Left ventricle myocardium inferior (tissue), 1 donor: Measurements from ENCODE around the gene REPS1. TPM values are rescaled to one million over a fixed set of nuclear protein-coding genes. Genes with fewer than 3 reads are reported as not detected.

ENCODE experiments used
- DNase-seq: peaks from one replicate; pipeline ENCODE4 v3.0.0-alpha.2; 2020
- H3K27ac ChIP-seq: fragments of 200-600 bp; replicated peaks from 2 replicates; pipeline ENCODE4 v1.8.0; 2021
- H3K27me3 ChIP-seq: fragments of 200-600 bp; 2 replicates; pipeline ENCODE4 v1.8.0; 2021; ENCODE audit warnings: low read depth
- H3K36me3 ChIP-seq: fragments of 200-600 bp; 2 replicates; pipeline ENCODE4 v1.8.0; 2021
- H3K4me1 ChIP-seq: fragments of 200-600 bp; 2 replicates; pipeline ENCODE4 v1.8.0; 2021
- H3K4me3 ChIP-seq: fragments of 200-600 bp; 2 replicates; pipeline ENCODE4 v1.8.0; 2021; ENCODE audit warnings: mild to moderate bottlenecking, moderate library complexity
- H3K9me3 ChIP-seq: fragments of 200-600 bp; replicated peaks from 2 replicates; pipeline ENCODE4 v1.8.0; 2021
- intact Hi-C: fragments of 100-400 bp; cut with micrococcal nuclease; formaldehyde crosslinking; loops from one replicate; pipeline ENCODE4 v1.11.0; 2022
- total RNA-seq: library from RNA; stranded (reverse); fragmentation: NEBNext Ultra II Directional; extraction: Animal tissue kit (Norgen Biotek cat#: 25700); gene quantifications from one replicate; pipeline ENCODE4 v1.2.1, GENCODE V29; 2021
- TF ChIP-seq, protein P1 (sequence below): fragments of 200-600 bp; IDR thresholded peaks from 2 replicates; pipeline ENCODE4 v1.8.0; 2021; ENCODE audit warnings: antibody characterized with exemption, mild to moderate bottlenecking, borderline replicate concordance
- donor health status: DM: no; HTN: yes; CAD: no; lungs with severe emphysema.

Gene REPS1
- total RNA-seq, 1 donor from 2014 or later = 30.6 TPM

DNA sequence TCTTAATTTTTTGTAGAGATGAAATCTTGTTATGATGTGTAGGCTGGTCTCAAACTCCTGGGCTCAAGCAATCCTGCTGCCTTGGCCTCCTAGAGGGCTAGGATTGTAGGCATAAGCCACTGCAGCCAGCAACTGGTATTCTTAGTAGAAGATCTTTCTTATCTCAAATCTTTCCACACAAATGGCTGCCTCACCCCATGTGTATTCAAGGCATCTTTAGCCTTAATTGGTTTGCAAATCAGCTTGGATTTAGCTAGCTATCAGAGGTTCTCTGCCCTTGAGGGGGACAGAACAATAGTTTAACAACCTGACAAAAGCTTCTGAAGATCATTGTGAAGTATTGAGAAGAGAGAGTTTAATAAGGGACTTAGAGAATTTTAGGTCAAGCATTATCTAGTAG, 22.6 kb upstream of the REPS1 start:
- Histone ChIP-seq H3K27me3 (no peaks in the 10 kb centered on the region), H3K4me1 (peaks cover 6% of the 10 kb centered on the region), H3K4me3 (no peak overlapping the region), H3K9me3 (no peaks in the 10 kb centered on the region), H3K27ac (no peak overlapping the region), H3K36me3 (no peaks in the 10 kb centered on the region)
- intact Hi-C loops = no loop called here
- DNase-seq = no peak
- TF ChIP-seq, protein P1, sequence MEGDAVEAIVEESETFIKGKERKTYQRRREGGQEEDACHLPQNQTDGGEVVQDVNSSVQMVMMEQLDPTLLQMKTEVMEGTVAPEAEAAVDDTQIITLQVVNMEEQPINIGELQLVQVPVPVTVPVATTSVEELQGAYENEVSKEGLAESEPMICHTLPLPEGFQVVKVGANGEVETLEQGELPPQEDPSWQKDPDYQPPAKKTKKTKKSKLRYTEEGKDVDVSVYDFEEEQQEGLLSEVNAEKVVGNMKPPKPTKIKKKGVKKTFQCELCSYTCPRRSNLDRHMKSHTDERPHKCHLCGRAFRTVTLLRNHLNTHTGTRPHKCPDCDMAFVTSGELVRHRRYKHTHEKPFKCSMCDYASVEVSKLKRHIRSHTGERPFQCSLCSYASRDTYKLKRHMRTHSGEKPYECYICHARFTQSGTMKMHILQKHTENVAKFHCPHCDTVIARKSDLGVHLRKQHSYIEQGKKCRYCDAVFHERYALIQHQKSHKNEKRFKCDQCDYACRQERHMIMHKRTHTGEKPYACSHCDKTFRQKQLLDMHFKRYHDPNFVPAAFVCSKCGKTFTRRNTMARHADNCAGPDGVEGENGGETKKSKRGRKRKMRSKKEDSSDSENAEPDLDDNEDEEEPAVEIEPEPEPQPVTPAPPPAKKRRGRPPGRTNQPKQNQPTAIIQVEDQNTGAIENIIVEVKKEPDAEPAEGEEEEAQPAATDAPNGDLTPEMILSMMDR = no peak

DNA sequence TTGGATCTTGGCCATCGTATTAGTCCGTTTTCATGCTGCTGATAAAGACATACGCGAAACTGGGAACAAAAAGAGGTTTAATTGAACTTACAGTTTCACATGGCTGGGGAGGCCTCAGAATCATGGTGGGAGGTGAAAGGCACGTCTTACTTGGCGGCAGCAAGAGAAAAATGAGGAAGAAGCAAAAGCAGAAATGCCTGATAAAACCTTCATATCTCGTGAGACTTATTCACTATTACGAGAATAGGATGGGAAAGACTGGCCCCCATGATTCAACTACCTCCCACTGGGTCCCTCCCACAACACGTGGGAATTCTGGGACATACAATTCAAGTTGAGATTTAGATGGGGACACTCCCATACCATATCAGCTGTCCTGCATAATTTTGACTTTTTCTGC, 20.1 kb upstream of the REPS1 start:
- Histone ChIP-seq H3K27ac (no peak overlapping the region), H3K4me3 (no peak overlapping the region), H3K36me3 (no peaks in the 10 kb centered on the region), H3K4me1 (no peaks in the 10 kb centered on the region), H3K9me3 (no peaks in the 10 kb centered on the region), H3K27me3 (no peaks in the 10 kb centered on the region)
- TF ChIP-seq, protein P1 = no peak
- DNase-seq = no peak
- intact Hi-C loops = no loop called here

DNA sequence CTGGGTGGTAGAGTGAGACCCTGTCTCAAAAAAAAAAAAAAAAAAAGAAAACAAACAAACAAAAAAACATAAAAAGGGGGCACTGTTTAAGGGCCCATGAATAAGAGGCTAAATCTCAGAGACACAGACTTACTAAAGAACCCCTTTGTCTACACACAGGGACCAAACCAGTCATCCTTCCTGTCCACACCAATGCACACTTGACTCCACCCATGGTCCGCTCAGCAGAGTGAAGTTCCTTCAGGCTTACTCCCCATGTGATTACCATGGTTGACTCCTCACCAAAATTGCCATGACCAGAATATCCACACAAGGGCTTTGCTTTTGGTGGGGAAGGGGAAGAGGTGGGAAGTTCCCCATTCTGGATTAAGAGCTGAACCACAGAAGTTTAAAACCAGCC, 19.4 kb upstream of the REPS1 start:
- intact Hi-C loops = no loop called here
- Histone ChIP-seq H3K27ac (no peak overlapping the region), H3K4me3 (no peak overlapping the region), H3K9me3 (no peaks in the 10 kb centered on the region), H3K27me3 (no peaks in the 10 kb centered on the region), H3K4me1 (no peaks in the 10 kb centered on the region), H3K36me3 (no peaks in the 10 kb centered on the region)
- TF ChIP-seq, protein P1 = no peak
- no peak for DNase-seq

DNA sequence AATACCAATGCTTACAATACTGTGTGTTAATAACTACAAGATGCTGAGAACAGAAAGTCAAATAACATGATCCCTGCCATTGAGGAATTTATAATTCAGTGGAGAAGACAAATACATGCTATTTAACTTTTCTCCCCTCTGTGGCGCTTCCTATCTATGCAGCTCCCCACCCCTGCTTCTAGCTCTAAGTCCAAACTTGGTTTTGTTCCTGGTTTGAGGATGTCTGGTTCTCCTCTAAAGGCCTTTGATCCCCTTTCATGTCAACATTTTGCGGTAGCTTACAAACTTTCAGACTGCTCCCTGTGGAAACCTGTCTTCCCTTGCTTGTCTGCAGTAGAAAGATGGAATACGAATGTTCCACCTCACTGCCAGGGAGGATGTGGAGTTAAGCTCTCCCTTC, 18.4 kb upstream of the REPS1 start:
- intact Hi-C loops = no loop called here
- TF ChIP-seq, protein P1 = no peak

DNA sequence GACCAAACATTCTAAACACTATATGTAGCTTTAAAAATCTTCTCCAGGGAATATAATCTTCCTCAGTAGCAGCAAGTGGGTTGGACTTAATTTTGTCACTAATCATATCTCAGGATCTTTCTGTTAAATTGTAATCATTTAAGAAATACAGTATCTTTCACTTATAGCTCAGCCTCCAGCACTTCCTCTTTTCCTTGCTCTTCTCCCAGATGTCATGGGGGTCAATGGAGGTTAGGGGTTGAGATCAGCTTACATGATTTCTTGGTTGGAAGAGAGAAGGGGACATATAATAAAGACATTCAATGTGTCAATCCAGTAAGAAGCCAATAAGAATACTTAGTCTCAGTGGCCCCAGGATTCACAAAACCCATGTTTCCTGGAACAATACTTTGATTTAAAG, 15.7 kb upstream of the REPS1 start:
- Histone ChIP-seq H3K36me3 (no peaks in the 10 kb centered on the region), H3K4me1 (no peaks in the 10 kb centered on the region), H3K27ac (no peak overlapping the region), H3K27me3 (no peaks in the 10 kb centered on the region), H3K4me3 (no peak overlapping the region), H3K9me3 (no peaks in the 10 kb centered on the region)
- intact Hi-C loops = no loop called here
- TF ChIP-seq, protein P1 = no peak
- DNase-seq = no peak

More for the DNA sequence above, 18.4 kb upstream of the REPS1 start:
- H3K27ac ChIP-seq = no peak overlapping the region
- no peak for DNase-seq
- H3K36me3 ChIP-seq = no peaks in the 10 kb centered on the region
- no peaks in the 10 kb centered on the region for H3K9me3 ChIP-seq
- H3K27me3 ChIP-seq = no peaks in the 10 kb centered on the region
- H3K4me1 ChIP-seq = no peaks in the 10 kb centered on the region
- no peak overlapping the region for H3K4me3 ChIP-seq
